Fibroblast of skin of back (primary cell): Measurements from ENCODE around the gene SYNPR.
A peak's percentile ranks its signal among the peaks of the same experiment; 100 is the strongest.

ENCODE experiments used
- DNase-seq: peaks from one replicate; pipeline ENCODE4 v3.0.0-alpha.2; 2013

Gene SYNPR

GRCh38 chr3:63386568-63386967 lies 108.5 kb downstream of the SYNPR start:
- no peak for DNase-seq

DNA sequence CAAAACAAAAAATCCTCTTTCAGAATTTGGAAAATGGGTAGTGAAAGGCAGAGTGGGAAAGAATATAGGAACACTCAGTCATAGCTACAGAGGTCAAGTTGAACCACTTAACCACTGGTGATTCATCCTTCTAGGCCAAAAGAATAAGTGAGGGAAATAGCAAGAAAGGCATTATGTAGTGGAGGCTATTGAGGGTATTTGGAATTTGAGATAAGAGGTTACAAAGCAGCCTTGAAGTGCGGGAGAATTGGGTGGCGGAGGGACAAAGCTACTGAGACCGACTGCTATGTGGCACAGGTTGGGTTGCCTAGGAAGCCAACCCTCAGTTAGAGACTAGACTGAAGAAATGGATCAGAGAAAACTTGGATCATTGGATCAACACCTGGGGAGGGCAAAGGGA lies 109.5 kb downstream of the SYNPR start:
- DNase-seq = peak; percentile 3

GRCh38 chr3:63390710-63391230 lies 112.7 kb downstream of the SYNPR start:
- DNase-seq = peak; percentile 36

GRCh38 chr3:63395960-63396359 lies 117.9 kb downstream of the SYNPR start:
- no peak for DNase-seq

DNA sequence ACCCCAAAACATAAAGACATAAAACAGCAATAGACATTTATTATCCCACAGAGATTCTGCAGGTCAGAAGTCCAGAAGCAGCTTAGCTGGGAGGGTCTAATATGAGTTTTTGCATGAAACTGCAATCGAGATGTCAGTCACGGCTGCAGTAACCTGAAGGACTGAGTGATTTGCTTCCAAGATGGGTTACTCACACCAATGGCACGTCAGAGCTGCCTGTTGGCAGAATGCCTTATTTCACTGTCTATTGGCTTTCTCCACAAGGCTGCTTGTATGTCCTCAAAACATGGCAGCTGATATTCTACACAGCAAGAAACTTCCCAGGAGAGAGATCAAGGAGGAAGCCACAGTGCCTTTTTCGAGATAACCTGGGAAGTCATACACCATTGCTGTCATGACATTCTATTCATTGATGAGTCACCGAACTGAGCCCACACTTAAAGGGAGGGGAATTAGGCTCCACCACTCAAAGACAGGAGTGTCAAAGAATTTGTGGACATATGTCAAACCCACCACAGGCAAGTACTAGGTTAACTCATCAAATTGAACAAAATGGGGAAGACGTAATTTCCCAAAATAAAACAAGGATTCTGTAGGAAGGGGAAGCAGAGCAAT lies 122.2 kb downstream of the SYNPR start:
- DNase-seq = peak; percentile 3

DNA sequence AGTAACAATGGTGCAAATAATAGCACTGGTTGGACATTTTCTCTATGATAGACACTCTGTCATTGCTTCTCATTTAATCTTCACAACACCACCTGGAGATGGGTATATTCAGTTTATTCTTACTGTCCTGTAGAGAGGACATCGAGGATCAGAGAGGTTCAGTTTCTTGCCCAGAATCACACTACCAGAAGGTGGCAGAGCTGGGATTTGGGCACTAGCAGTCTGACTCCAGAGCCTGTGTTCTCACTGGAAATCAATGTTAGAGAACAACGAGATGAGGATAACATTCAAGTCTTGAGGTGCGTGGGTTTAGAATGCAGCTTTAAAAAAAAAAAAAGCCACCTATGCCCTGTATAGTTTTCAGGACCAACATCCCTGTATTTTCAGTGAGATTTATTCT lies 127.8 kb downstream of the SYNPR start:
- no peak for DNase-seq

DNA sequence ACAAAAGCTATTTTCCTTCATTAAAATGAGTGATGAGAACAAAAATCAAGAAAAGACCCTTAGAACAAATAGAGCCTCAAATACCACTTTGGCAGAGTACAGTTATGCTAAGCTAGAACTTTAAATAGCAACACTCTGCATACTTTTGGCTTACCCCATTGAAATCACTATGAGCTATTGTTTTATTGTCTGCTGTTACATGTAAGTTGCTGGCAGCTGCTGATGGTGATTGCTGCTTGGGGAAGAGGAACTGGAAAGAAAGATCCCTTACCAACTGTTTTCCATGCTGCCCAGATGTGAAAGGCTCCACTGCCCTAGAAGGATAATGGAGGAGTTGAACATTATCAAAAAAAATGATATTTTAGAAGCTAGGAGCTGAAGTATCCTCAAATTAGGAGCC lies 135.4 kb downstream of the SYNPR start:
- no peak for DNase-seq

DNA sequence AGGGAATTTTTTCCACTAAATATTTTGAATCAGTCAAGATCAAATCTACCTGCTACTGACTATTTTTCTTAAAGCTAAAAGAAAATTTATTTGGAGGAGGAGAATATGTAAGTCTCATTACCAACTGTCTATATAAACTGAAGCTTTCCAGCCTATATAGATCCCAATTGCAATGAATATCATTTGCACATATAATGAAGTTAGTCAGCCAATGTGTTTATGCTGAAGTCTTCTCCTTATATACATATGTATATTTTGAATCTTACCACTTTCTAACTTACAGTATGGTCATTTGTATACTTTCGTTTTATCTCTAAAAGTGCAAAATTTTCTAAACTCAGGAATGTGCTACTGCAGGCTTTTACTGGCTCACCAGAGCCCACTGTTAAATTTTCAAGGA lies 136.5 kb downstream of the SYNPR start:
- no peak for DNase-seq

GRCh38 chr3:63429905-63430304 lies 151.8 kb downstream of the SYNPR start:
- no peak for DNase-seq

DNA sequence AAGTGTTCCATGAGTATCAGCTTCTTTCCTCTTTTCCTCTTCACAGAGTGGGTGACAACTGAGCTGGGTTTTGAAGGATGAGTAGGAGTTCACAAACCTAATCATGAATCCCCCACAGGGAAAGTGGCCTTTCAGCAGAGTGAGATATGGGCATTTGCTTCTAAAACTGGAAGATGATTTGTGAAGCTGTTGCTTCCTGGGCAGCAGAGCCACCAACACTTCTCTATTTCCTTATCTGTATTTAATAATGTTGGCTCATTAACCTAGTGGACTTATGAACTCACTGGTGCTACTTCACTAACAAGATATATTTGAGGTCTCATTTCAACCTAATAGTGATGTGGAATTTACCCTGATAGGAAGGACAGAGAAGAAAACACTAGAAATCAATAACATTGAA lies 152.8 kb downstream of the SYNPR start:
- DNase-seq = no peak

DNA sequence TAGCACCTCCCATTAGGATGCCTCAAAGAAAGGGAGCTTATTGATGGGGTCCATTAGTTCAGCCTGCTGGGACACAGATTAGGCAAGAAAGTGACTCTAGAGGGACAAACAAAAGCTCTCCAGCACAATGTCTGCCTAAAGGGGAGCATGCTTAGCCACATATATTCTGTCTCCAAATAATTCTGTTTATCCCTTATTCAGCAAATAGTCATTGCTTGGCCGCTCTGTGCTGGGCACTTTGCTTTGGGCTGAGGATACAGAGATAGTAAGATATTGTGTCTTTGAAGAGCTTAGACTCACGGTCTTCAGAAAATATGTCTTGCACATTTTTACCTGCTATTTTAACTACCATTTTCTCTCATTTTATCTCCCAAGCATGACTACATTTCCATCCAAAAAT lies 159.8 kb downstream of the SYNPR start:
- DNase-seq = no peak

- no peak for DNase-seq
Observed at GRCh38 chr3:63438826-63439371, 160.8 kb downstream of the SYNPR start.

GRCh38 chr3:63441262-63441661 lies 163.2 kb downstream of the SYNPR start:
- DNase-seq = no peak

- DNase-seq = no peak
Observed at GRCh38 chr3:63442918-63443317, 164.8 kb downstream of the SYNPR start.

DNA sequence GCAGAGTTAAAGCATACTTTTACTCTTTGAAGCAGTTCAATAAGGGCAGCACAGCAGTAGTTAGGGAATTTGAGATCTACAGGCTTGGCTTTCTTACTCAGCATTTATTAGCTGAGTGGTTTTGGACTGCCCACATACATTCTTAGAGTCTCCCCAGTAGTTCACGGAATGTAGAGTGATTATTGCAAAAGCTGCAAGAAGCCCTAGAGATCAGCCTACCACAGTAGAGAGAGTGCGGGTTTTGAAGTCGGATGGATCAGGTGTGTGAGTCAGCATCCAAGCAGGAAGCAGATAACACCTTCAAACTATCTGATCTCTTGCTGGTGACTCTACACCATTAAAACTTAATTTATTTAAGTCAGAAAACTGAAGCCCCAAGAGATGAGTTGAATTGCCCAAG lies 171.9 kb downstream of the SYNPR start:
- DNase-seq = no peak

GRCh38 chr3:63450634-63451363 lies 172.7 kb downstream of the SYNPR start:
- DNase-seq = no peak

GRCh38 chr3:63456901-63457300 lies 178.8 kb downstream of the SYNPR start:
- DNase-seq = no peak

- DNase-seq = no peak
Observed at GRCh38 chr3:63458405-63458804, 180.3 kb downstream of the SYNPR start.

DNA sequence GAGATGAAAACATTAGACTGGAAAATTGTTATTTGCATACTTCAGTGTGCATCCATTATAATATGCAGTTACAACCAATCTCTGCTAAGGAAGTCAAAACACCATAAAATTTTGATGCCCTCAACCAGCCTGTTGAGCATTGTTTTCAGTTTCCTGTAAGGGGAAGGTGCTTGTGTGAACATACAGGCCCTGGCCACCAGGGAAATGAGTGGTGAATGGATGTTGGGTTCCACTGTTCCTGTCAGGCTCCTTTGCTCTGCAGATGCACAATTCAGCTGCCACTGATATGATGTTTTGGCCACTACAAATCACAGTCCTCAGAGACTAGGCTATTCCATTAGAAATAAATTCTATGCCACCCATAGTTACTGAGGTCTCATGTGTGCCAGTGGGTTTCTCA lies 184.6 kb downstream of the SYNPR start:
- no peak for DNase-seq

GRCh38 chr3:63467392-63467791 lies 189.3 kb downstream of the SYNPR start:
- DNase-seq = no peak

GRCh38 chr3:63470745-63471144 lies 192.6 kb downstream of the SYNPR start:
- no peak for DNase-seq

- no peak for DNase-seq
Observed at GRCh38 chr3:63471781-63472180, 193.7 kb downstream of the SYNPR start.

DNA sequence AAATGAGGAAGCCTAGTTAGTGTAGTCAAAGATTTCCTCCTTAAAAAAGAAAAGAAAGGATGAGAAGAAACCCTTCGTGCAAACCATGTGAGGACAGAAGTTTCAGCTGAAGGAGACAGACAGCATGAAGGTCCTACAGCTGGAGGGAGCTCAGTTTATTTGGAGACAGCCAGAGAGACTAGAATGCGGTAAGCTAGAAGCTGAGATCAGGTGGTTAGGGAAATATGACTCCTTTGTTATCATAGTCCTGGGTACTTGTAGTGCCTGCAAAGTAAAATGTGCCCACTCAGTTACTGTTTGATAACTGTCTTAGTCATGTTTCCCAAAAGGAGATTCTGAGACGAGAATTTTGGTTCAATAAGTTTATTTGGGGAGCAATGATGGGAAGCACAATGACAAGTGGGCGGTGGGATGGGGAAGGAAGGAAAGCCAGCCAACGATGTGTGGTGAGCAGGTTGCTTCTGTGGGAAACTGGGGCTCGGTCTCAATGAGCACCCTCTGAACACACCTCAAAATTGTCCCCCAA lies 195.6 kb downstream of the SYNPR start:
- DNase-seq = no peak
